Hypothalamus (tissue), 51 donors: Measurements from ENCODE around the gene CHCHD6.
A peak's percentile ranks its signal among the peaks of the same experiment; 100 is the strongest.

ENCODE experiments used
- DNase-seq, 51 donors: peaks; one replicate each; lab custom pipeline; 2025; lab: John Stamatoyannopoulos, UW

The CHCHD6 gene

GRCh38 chr3:126984391-126985131 is 280.5 kb downstream of the CHCHD6 start:
- DNase-seq, result no peak

- no peak for DNase-seq
Observed at GRCh38 chr3:126985132-126985985, 281.3 kb downstream of the CHCHD6 start.

- DNase-seq, result no peak
Observed at GRCh38 chr3:126986001-126986400, 282.0 kb downstream of the CHCHD6 start.

- DNase-seq, result no peak
Observed at GRCh38 chr3:126987129-126987528, 283.1 kb downstream of the CHCHD6 start.

GRCh38 chr3:126987596-126987995 is 283.6 kb downstream of the CHCHD6 start:
- no peak for DNase-seq

- DNase-seq, result no peak
Observed at GRCh38 chr3:126988451-126989021, 284.5 kb downstream of the CHCHD6 start.

GRCh38 chr3:126989316-126990023 is 285.4 kb downstream of the CHCHD6 start:
- no peak for DNase-seq

- no peak for DNase-seq
Observed at GRCh38 chr3:126990024-126990700, 286.1 kb downstream of the CHCHD6 start.

- no peak for DNase-seq
Observed at GRCh38 chr3:126990890-126991289, 286.9 kb downstream of the CHCHD6 start.

GRCh38 chr3:126991366-126992200 is 287.5 kb downstream of the CHCHD6 start:
- no peak for DNase-seq

GRCh38 chr3:126992216-126992615 is 288.2 kb downstream of the CHCHD6 start:
- DNase-seq, result no peak

GRCh38 chr3:126992776-126993175 is 288.7 kb downstream of the CHCHD6 start:
- no peak for DNase-seq

- DNase-seq, result no peak
Observed at GRCh38 chr3:126993436-126993835, 289.4 kb downstream of the CHCHD6 start.

GRCh38 chr3:126994661-126995245 is 290.7 kb downstream of the CHCHD6 start:
- peak in 2 of 51 donors; percentile 13 to 14 for DNase-seq

GRCh38 chr3:126995254-126995780 is 291.3 kb downstream of the CHCHD6 start:
- no peak for DNase-seq

GRCh38 chr3:126995926-126996512 is 292.0 kb downstream of the CHCHD6 start:
- no peak for DNase-seq

GRCh38 chr3:126996905-126997304 is 292.9 kb downstream of the CHCHD6 start:
- DNase-seq, result peak in 1 of 51 donors; percentile 40

GRCh38 chr3:126997455-126998038 is 293.5 kb downstream of the CHCHD6 start:
- no peak for DNase-seq
